HL-60 (cell line): Measurements from ENCODE around the gene SYTL3. TPM values are rescaled to one million over a fixed set of nuclear protein-coding genes. Genes with fewer than 3 reads are reported as not detected.

Experiments used
- DNase-seq, 2 experiments: peaks; one replicate each; pipeline ENCODE4 v3.0.0-alpha.2; 2010 to 2020; ENCODE audit warnings: low read depth in 1 of 2, low spot score in 1 of 2
- H3K27ac ChIP-seq: fragments of 250-450 bp; sonication (Bioruptor Pico); replicated peaks from 2 replicates; pipeline ENCODE4 v1.5.1; 2020; ENCODE audit warnings: mild to moderate bottlenecking, moderate library complexity
- H3K27me3 ChIP-seq: fragments of 250-450 bp; sonication (Bioruptor Pico); 2 replicates; pipeline ENCODE4 v1.5.1; 2021; ENCODE audit warnings: mild to moderate bottlenecking, moderate library complexity; ENCODE audit not compliant: insufficient read depth, poor library complexity, severe bottlenecking
- H3K4me3 ChIP-seq: replicated peaks from 2 replicates; pipeline ENCODE4 v1.5.1; 2011; ENCODE audit warnings: mild to moderate bottlenecking, control low read depth, low read length; ENCODE audit not compliant: insufficient read depth
- CTCF ChIP-seq: IDR thresholded peaks from one replicate; pipeline ENCODE4 v1.5.1; 2011; ENCODE audit warnings: low read length, control low read depth, inconsistent platforms; ENCODE audit not compliant: insufficient read depth
- GABPA ChIP-seq: IDR thresholded peaks from 2 replicates; pipeline ENCODE4 v1.6.1; 2012; ENCODE audit warnings: low read depth
- POLR2AphosphoS5 ChIP-seq: IDR thresholded peaks from 2 replicates; pipeline ENCODE4 v1.6.1; 2012; ENCODE audit warnings: low read depth
- REST ChIP-seq: IDR thresholded peaks from 2 replicates; pipeline ENCODE4 v1.6.1; 2012; ENCODE audit warnings: low read depth; ENCODE audit not compliant: insufficient replicate concordance
- SPI1 ChIP-seq: IDR thresholded peaks from 2 replicates; pipeline ENCODE4 v1.6.1; 2012; ENCODE audit warnings: low read depth, mild to moderate bottlenecking, borderline replicate concordance
- microRNA-seq: library from miRNA; unstranded; fragments of <30 nt; microRNA quantifications from one replicate; pipeline ENCODE4, GENCODE V29; 2018

SYTL3 gene

GRCh38 chr6:158812611-158813010 is 162.8 kb downstream of the SYTL3 start:
- H3K4me3 ChIP-seq, result no peak overlapping the region
- no peaks in the 10 kb centered on the region for H3K27me3 ChIP-seq
- DNase-seq, result peak in 1 of 2 experiments; percentile 54
- H3K27ac ChIP-seq, result no peak overlapping the region
- TF ChIP-seq CTCF, result no peak
- TF ChIP-seq SPI1, result peak; percentile 25; the same call in 1 of the 2 replicates

- H3K4me3 ChIP-seq, result no peak overlapping the region
- no peak for TF ChIP-seq CTCF
- TF ChIP-seq SPI1, result no peak
- TF ChIP-seq REST, result no peak
- TF ChIP-seq GABPA, result no peak
- TF ChIP-seq POLR2AphosphoS5, result no peak
Measured at GRCh38 chr6:158813032-158813431, 163.2 kb downstream of the SYTL3 start.

More at GRCh38 chr6:158813032-158813431, 163.2 kb downstream of the SYTL3 start:
- no peak overlapping the region for H3K27ac ChIP-seq
- no peaks in the 10 kb centered on the region for H3K27me3 ChIP-seq
- DNase-seq, result no peak

Small RNA genes lying within 50 kb of the gene (microRNA-seq; reads per million reads assigned to microRNA genes)
- gene MIR3918 (1.5 reads per million), gene MIR7161 (not detected)
